HG02759 (cell line): Measurements from ENCODE around the gene KIF13A.
"Not testable (repeated sequence)": the region's sequence is repeated elsewhere in the genome, so short reads cannot be mapped to it uniquely, and the experiment has no call there.

Source experiments
- ATAC-seq: cut with Tn5 transposase; IDR thresholded peaks from one replicate; pipeline ENCODE4 v1.9.1; 2021; ENCODE audit warnings: mild to moderate bottlenecking, moderate library complexity; ENCODE audit not compliant: unreplicated experiment

KIF13A gene

DNA sequence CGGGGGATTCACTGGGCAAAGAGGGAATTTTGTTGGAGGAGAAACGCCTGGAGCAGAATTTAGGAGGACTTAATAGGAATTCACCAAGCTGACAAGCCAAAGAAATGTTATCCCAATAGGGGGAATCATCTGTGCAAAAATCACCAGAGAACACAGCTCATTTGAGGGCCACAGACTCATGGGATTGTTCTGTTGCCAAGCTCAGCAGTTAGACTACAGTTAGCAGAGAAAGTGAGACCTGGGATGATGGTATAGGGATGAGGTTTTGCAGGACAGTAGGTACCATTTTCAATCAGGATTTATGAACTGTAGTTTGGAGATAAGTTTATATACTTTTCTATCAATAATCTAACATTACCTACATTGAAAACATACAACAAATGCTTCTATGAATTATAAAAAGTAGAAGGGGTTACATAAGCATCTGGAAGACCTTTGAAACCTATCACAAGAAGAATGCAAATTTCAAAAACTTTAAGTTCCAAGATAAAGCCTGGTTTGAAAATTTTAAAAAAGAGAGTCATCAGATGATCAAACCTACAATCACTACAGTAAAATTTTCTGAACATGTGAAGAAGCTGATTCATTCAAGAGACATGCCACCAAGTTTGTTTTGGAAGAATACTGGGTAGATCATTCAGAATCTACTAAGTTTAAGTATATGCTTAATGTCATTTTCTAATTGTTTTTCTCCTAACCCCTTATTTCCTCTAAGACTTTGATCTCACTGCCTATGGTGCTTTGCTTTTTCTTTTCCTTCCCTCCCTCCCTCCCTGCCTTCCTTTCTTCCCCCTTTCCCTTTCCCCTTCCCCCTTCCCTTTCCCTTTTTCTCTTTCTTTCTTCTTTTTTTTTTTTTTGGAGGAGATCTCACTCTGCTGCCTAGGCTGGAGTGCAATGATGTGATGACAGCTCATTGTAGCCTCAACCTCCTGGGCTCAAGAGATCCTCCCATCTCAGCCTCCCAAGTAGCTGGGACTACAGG, 81.5 kb downstream of the KIF13A start:
- no peak for ATAC-seq

DNA sequence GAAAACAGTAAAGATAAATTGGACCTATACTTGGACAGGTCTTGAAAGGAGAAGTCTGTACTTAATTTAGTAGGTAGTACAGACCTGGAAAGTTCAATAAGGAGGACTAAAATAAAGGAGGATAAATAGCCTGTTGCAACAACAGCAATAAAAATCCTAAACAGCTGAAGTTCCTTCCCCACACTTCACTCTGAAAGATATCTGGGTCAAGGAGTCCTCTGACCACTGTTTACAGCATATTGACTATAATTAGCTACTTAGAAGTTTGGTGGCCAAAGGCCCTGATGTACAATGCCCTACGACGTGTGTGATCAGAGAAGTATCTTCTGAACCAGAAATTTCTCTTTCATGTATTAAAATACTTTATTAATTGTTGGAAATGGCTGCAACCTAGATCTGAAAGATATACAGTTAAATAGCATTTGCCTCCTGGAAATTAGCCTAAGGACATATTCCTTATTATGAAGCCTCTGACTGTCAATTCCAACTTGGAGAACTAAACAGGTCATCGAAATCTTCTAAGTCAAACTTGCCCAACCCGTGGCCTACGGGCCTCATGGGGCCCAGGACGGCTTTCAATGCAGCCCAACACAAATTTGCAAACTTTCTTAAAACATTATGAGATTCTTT, 82.8 kb downstream of the KIF13A start:
- ATAC-seq = no peak

DNA sequence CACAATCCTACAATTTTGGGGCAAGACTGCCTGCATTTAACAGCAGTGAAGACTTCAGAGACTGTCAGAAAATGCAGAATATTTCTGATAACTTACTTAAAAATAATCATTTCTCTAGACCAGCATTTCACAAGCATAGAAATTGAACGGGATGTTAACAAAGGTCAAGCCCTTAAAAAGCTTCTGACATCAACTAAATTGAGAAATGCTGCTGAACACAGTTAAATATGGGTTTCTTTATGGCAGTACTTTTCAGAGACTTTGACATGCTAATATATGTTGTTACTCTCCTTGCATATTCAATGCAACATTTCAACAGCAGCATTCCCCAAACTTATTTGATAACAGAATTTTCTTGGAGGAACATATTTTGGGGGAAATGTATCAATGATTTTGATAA, 84.5 kb downstream of the KIF13A start:
- ATAC-seq = no peak

DNA sequence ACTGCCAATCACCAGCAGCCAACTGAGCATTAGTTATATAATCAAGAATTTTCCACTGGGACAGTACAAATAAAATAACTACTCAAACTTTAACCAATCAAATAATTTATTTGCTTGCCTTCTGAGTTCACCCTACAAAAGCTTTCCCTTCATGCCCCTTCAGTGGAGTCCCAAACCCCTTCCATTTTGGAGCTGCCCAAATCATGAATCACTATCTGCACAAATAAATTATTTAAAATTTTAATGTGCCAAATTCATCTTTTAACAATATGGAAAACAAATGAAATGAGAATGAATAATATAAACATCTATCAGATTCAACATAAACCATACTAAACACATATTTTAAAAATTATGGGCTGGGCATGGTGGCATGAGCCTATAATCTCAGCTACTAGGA, 85.9 kb downstream of the KIF13A start:
- no peak for ATAC-seq

DNA sequence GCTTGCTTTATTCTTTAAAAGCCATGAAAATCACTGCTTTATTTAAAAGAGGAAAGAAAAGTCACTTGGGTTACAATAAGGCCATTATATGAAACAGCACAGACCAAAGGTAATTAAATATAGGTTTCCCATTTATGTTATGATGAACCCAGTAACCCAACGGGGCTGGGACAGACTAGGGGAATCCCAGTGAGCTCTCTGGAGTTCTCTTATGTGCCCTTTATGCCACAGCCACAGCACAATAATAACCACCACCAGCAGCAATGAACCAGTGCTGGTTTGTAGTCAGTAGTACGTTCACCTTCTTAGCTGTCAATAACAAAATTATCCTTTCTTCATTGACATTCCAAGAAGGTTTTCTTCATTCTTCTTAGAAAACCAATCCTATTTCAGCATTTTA, 87.4 kb downstream of the KIF13A start:
- no peak for ATAC-seq

DNA sequence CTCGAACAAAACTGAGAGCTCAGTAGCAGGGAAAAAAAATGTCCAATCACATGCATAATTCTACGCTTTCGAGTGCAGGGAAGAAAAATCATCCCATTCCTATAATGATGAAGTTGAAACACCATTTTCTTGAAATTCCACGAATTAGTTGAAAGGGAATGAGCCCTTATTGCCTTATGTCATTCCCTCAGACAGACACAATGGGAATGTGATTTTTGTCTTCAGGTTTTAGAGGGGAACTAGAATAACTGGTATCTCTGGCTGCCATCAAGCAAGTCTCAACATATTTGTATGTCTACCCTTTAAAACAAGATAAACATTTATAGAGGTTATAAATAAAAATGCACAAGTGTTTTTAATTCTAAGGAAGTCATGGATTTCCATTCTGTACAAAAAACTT, 87.9 kb downstream of the KIF13A start:
- no peak for ATAC-seq

DNA sequence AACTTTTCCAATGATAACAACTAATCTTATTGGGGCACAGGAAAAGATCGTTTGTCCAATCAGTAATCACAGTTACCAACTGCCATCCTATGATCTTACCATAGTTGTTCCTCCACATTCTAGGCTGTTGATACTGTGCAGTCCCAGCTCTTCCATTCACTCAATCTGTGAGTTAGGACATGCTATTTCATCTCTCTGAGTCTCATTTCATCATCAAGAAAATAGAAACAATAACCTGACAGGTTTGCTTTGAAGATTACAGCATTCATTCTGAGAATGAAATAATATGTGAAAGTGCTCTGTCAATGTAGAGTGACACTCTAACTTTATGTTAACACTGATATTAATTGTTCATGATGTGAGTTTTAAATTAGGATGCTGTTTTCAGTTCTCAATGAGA, 89.8 kb downstream of the KIF13A start:
- ATAC-seq = no peak

DNA sequence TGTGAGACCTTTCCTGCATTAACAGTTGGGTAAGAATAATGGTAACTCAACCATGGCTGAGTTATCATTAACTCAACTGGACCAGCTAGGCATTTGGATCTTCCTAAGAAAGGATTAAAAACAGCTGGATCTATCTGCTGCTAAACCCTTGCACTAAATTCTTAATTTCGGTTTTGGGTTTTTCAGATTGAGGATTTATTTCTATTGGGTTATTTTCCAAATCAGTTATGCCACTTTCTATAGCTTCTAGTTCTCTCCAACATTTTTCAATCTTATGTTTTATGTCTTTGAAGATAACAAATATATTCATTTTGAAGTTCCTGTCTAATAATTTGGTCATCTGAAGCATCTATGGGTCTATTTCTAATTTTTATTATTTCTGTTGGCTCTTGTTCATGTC, 92.5 kb downstream of the KIF13A start:
- ATAC-seq = no peak

DNA sequence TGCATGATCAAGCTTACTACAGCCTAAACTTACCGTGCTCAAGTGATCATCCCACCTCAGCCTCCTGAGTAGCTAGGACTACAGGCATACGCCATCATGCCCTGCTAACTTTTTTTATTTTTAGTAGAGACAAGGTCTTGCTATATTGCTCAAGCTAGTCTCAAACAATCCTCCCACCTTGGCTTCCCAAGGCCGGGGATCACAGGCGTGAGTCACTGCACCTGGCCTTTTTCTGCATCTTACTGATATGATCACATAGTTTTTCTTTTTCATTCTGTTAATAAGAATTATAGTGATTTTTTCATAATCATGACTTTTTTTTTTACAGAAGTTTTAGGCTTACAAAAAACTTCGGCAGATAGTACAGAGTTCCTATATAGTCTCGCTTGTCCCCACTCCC, 93.2 kb downstream of the KIF13A start:
- no peak for ATAC-seq

DNA sequence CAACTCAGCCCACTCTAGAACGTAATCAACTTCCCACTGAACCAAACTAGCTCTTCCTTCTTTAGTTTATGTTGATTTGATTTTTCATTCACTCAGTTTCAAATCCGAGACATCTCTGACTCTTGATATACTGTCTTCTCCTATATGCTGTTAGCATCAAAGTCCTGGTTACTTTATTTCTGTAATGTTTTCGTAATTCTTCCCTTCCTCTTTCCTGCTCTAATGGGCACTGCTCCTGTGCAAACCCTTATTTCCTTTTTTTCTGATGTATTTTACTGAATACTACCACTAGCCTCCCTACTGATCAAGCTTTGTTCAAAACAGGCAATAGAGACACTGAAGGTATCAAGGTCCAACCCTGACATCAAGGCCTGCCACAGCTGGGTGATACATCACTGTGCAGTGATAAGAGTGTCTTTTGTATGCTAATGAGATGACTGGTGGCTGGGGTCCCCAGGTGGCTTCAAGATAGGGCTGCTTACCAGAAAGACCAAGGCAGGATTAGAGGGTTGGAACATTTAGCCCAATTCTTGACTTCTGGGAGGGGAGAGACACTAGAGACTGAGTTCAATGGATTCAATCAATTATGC, 95.2 kb downstream of the KIF13A start:
- no peak for ATAC-seq

DNA sequence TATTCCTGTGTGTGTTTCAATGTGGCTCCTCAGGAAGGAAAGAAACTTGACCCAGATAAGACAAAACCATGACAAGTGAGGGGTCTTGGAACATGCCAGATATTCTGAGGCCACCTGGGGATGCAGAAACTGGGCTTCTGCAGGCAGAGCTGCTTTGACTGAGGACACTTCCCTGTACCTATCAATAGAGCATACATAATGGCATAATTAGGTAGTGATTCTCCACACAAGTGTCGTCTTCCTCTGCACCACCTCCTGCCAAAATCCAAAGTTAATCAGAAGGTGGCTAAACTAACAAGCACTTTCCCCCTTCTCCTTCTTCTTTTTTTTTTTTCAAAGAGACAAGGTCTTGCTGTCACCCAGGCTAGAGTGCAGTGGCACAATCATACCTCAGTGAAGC, 97.1 kb downstream of the KIF13A start:
- no peak for ATAC-seq

DNA sequence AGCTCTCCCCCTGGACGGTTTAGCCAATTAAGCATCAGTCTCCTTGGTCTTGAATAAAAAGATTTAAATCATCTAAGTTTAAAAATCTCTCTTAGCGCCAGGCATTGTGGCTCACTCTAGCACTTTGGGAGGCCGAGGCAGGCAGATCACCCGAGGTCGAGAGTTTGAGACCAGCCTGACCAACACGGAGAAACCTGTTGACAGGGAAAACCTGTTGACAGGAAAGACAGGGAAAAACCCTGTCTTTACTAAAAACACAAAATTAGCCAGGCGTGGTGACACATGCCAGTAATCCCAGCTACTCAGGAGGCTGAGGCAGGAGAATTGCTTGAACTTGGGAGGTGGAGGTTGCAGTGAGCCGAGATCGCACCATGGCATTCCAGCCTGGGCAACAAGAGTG, 97.7 kb downstream of the KIF13A start:
- not testable (repeated sequence) for ATAC-seq

DNA sequence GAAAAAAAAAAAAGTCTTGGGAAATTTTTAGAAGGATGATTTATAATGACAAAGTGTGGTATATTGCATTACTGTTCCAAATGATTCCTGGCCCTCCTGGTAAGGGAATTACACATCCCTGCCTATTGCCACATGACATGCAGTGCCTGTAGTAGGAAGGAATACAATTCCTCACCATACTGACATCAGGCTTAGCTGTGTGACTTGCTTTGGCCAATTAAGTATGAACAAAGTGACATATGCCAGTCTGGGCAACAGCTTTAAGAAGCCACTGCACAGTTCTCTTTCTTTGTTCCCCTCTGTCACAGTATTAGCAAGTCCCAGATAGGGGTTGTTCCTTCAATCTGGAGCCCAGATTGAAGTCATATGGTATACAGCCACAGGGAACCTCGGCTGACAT, 100.5 kb downstream of the KIF13A start:
- no peak for ATAC-seq

DNA sequence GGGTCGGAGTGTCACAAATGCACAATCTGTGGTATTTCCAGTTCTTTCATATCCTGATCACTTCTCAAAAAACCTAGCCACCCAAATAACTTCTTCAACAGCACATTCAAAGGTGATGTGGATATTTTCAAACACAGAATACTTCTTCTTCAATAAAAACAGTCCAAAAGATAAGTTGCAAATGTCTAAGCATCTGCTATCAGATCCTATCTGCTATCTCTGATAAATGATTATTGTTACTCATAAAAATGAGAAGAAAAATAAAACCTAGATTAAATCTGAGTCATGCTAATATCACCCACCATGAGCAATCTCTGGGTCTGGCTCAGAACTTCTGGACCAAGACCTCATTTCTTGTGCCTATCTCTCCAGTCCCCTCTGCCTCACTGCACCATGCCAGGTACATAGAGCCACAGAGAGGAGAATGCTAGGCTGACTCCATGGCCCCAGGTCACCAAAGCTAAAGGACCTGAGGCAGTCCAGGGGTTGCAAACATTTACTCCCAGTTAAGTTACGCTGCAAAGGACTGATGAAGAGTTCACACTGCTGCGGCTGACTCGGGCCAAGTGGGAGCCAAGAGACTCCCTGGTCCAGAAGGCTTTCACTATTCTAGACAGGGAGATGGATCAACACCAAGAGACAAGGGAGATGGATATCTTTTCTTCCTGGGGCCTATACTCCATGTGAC, 101.4 kb downstream of the KIF13A start:
- no peak for ATAC-seq

DNA sequence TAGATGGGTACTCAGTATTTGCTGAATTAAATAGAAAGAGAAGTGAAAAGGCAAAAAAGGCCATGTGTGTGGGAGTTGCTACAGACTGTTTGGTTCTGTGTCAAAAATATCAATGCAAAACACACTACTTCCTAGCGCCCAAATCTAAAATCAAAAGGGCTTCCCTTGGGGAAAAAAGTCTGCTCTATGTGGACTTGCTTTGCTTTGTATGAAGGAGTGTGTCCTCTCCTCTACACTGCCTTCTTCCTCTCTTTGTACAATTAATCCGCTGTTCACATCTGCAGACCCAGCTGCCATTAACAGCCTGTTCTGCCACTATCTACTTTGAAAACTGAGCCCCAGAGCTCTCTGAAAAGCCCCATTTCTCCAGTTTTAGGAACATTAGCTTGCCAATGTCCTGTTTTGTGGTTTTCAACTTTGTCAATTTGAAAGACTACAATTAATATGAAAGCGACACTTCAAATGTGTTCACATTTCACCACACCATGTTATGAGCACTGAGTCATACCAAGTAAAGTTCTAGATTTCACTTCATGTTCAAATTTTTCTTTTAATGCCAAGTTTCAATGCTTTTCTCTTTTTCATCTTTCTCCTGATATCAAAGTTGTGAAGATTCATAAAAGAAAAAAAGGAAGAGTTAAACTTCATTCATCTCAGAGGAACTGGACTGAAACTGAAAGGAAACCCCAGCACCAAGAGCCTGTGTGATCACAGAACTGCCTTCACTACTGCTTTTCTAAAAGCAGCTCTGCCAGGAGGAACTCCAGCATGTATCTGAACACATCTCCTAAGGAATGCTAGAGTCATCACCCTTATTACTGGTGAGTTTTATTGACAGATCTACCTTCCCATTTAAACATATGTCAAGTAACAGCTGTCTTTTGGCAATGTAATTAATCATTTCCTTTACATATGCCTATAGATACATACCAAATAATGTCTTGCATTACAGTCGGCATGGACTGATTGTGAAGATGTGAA, 102.6 kb downstream of the KIF13A start:
- peak; percentile 86 for ATAC-seq

DNA sequence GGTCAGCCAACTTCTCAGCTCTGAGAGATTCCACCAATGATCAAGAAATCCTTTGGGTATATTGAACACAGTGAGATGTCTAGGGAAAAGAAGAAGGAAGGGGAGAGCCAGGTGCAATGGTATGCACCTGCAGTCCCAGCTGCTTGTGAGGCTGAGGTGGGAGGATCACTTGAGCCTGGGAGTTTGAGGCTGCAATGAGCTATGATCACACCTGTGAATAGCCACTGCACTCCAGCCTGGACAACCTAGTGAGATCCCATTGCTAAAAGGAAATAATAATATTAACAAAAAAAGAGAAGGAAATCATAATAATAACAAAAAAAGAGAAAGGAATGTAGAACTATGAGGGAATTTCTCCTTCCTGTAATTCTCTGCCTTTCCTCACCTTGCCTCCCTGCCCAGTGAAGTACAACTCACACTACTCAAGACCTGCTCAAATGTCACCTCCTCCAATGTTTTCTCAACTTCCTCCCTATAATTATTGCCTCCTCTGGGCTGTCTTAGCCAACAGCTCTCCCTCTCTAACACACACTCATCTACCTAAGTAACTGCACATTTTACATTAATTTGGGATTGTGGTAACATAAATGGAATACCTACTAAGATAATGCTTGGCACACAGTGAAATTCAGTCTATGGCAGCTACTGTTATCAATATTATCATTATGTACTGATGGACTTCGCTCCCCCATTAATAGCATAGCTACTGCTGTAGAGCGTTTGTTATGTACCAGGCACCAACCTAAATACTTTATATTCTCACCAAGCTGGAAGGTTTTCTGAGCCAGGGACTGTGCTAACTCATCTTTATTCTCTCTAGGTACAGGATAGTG, 103.6 kb downstream of the KIF13A start:
- no peak for ATAC-seq

DNA sequence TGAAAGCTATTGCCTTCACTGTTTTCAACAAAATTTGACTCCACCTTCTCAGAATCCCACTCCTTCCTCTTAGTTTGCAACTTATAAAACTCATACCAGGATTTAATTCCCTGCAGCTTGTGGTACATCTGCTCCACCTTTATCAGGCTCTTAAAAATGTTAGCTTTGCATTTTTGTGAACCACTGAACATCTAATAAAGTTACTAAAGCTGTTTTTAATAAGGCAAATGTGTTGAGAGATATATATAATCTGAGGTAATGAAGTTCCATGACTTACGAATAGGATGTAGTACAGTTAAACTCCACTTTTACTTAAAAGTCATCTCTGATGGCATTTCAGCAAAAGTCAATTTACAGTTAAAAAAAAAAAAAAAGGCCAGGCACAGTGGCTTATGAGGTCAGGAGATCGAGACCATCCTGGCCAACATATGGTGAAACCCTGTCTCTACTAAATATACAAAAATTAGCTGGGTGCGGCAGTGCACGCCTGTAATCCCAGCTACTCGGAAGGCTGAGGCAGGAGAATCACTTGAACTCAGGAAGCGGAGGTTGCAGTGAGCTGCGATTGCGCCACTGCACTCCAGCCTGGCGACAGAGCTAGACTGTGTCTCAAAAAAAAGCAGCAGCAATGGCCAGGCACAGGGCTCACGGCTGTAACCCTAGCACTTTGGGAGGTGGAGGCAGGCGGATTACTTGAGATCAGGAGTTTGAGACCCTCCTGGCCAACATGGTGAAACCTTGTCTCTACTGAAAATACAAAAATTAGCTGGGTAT, 106.2 kb downstream of the KIF13A start:
- ATAC-seq = no peak

DNA sequence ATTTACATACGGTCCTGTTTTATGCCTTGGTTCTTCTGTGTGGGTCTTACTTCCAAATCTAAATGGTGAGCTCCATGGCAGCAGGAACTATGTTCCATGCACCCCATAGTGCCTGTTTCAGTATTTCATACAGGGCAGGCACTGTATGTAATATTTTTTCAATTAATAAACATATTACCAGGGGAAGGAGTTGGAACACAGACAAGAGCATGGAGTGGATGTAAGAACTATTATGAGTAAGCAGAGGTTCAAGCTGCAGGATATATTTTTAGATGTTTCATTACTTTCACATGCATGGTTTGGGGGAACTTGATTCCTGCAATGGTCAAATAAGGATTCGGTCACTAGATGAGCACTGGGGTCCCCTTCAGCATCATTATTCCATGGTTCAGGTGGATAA, 108.3 kb downstream of the KIF13A start:
- no peak for ATAC-seq

DNA sequence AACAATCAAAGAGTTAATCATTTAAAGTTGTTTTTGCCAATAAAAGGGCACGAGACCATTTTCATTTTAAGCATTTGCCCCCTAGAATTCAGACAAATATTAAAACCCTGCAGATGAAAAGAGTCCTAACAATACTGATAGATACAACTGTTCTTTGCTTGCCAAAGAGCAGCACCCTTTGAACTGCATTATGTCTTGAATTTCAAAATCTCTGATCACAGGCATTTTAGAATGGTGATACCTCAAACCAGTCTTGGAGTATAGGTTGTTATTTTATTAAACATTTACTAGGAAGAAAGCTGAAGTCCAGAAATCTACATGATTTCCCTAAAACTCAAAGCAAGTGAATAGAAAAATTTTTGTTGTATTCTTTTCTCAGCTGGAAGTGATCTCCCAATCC, 108.7 kb downstream of the KIF13A start:
- ATAC-seq = no peak
